Naive thymus-derived CD4-positive, alpha-beta T cell (primary cell): ENCODE results near the gene AOAH. TPM values are rescaled to one million over a fixed set of nuclear protein-coding genes. Genes with fewer than 3 reads are reported as not detected.
A peak's percentile ranks its signal among the peaks of the same experiment; 100 is the strongest.

Source experiments
- ATAC-seq: fragments of 150-1000 bp; cut with Tn5 transposase; 2 replicates; pipeline ENCODE4 v1.10.0; 2021; ENCODE audit warnings: mild to moderate bottlenecking, moderate library complexity
- CTCF ChIA-PET: fragments of 350-600 bp; sonication (Branson Sonifier 250); formaldehyde crosslinking; loops from one replicate; lab custom pipeline; 2021; ENCODE audit warnings: antibody characterized with exemption; lab: Charles Lee
- POLR2A ChIA-PET: fragments of 350-600 bp; sonication (Branson Sonifier 250); formaldehyde crosslinking; loops from one replicate; lab custom pipeline; 2021; ENCODE audit warnings: antibody characterized with exemption, inconsistent platforms; lab: Charles Lee
- DNase-seq, 9 donors: peaks; one replicate each; pipeline versions ENCODE4 v3.0.0 to v3.0.0-alpha.2; 2020 to 2022; ENCODE audit warnings: mixed read lengths in 1 of 9
- H3K27ac ChIP-seq: one replicate; pipeline ENCODE4 v1.7.0; 2013; ENCODE audit warnings: mild to moderate bottlenecking, low read depth, low read length, moderate library complexity
- H3K27me3 ChIP-seq, 2 donors: one replicate each; pipeline ENCODE4 v1.7.0; 2013; ENCODE audit warnings: low read length in 2 of 2, mild to moderate bottlenecking in 2 of 2, moderate library complexity in 2 of 2; ENCODE audit not compliant: control insufficient read depth in 2 of 2, insufficient read depth in 2 of 2
- H3K36me3 ChIP-seq, 3 experiments: 1 replicate in 2 of 3; 2 replicates in 1 of 3; pipeline ENCODE4 v1.7.0; 2013; ENCODE audit warnings: low read length in 3 of 3, mild to moderate bottlenecking in 3 of 3, moderate library complexity in 1 of 3; ENCODE audit not compliant: insufficient read depth in 3 of 3, control insufficient read depth in 2 of 3
- H3K4me1 ChIP-seq, 2 donors: one replicate each; pipeline ENCODE4 v1.7.0; 2013; ENCODE audit warnings: low read length in 2 of 2, mild to moderate bottlenecking in 2 of 2, moderate library complexity in 1 of 2; ENCODE audit not compliant: control insufficient read depth in 2 of 2, insufficient read depth in 2 of 2
- H3K4me3 ChIP-seq: 2 replicates; pipeline ENCODE4 v1.7.0; 2013; ENCODE audit warnings: mild to moderate bottlenecking, low read length
- H3K9me3 ChIP-seq, 3 experiments: 1 replicate in 2 of 3; 2 replicates in 1 of 3; pipeline ENCODE4 v1.7.0; 2013; ENCODE audit warnings: low read length in 3 of 3; ENCODE audit not compliant: control insufficient read depth in 2 of 3
- H3K27ac Mint-ChIP-seq, 9 donors: one replicate each; pipeline ENCODE4 v1.8.0; 2020 to 2022; ENCODE audit warnings: mixed read lengths in 9 of 9, mild to moderate bottlenecking in 8 of 9, moderate library complexity in 5 of 9, inconsistent platforms in 2 of 9
- H3K27me3 Mint-ChIP-seq, 5 donors: one replicate each; pipeline ENCODE4 v1.8.0; 2021 to 2022; ENCODE audit warnings: mixed read lengths in 5 of 5, mild to moderate bottlenecking in 1 of 5
- H3K36me3 Mint-ChIP-seq, 5 donors: one replicate each; pipeline ENCODE4 v1.8.0; 2020 to 2022; ENCODE audit warnings: mixed read lengths in 5 of 5, mild to moderate bottlenecking in 3 of 5, inconsistent platforms in 1 of 5
- H3K4me1 Mint-ChIP-seq, 7 donors: one replicate each; pipeline ENCODE4 v1.8.0; 2020 to 2022; ENCODE audit warnings: mixed read lengths in 7 of 7, mild to moderate bottlenecking in 3 of 7, inconsistent platforms in 1 of 7
- H3K4me3 Mint-ChIP-seq, 10 donors: one replicate each; pipeline ENCODE4 v1.8.0; 2020 to 2022; ENCODE audit warnings: mild to moderate bottlenecking in 10 of 10, mixed read lengths in 10 of 10, moderate library complexity in 6 of 10, inconsistent platforms in 2 of 10
- H3K9me3 Mint-ChIP-seq, 11 donors: one replicate each; pipeline ENCODE4 v1.8.0; 2020 to 2022; ENCODE audit warnings: mixed read lengths in 11 of 11, mild to moderate bottlenecking in 4 of 11, inconsistent platforms in 1 of 11, moderate library complexity in 1 of 11
- intact Hi-C, 2 donors: fragments of 100-400 bp; cut with micrococcal nuclease; formaldehyde crosslinking; loops; one replicate each; pipeline ENCODE4 v1.15.1; 2023
- polyA plus RNA-seq, 2 donors: library from polyadenylated mRNA; unstranded; fragments of 300-500 nt; fragmentation: Illumina TruSeq; gene quantifications; one replicate each; pipeline ENCODE4 v1.2.3, GENCODE V29; 2021
- total RNA-seq, 6 experiments: library from RNA in 5 of 6; stranded (reverse) in 5 of 6; gene quantifications; 1 replicate in 5 of 6; 2 replicates in 1 of 6; pipeline ENCODE4 v1.2.3 and lab custom pipeline; 2021 to 2026

The AOAH gene
- total and polyA plus RNA-seq, 7 experiments from 2014 or later: 6.3 to 127 (median 15.5) TPM

GRCh38 chr7:36605261-36606051, 118.8 kb downstream of the AOAH start:
- H3K4me1 Mint-ChIP-seq: peaks cover 41 to 84% (median 69%) of the 10 kb centered on the region in 7 donors
- Histone ChIP-seq H3K36me3 (no peaks in the 10 kb centered on the region), H3K4me1 (peaks cover 0 to 49% of the 10 kb centered on the region in 2 donors), H3K27ac (peak overlapping the region; percentile 31), H3K27me3 (no peaks in the 10 kb centered on the region), H3K9me3 (no peaks in the 10 kb centered on the region), H3K4me3 (no peak overlapping the region)
- ATAC-seq: no peak
- DNase-seq: peak in 5 of 9 donors; percentile 9 to 25 (median 20)
- peaks cover 0 to 3% (median 0%) of the 10 kb centered on the region in 11 donors for H3K9me3 Mint-ChIP-seq
- intact Hi-C loops: loop anchor here in 1 of 2 donors (1.0 to 2.0 kb wide), 4 partner anchors 8 to 65 kb away; no protein-coding TSS in a partner anchor
- no peaks in the 10 kb centered on the region for H3K27me3 Mint-ChIP-seq
- H3K36me3 Mint-ChIP-seq: peaks cover 0 to 39% (median 5%) of the 10 kb centered on the region in 5 donors
- ChIA-PET CTCF (interaction anchor here (0.7 to 2.6 kb wide), 5 partner anchors 13 to 65 kb away, joined by 3 to 6 read pairs (median 5); no protein-coding TSS in a partner anchor), POLR2A (interaction anchor here (0.9 to 1.6 kb wide), 7 partner anchors 8 to 107 kb away, joined by 3 to 16 read pairs (median 4); no protein-coding TSS in a partner anchor)
- H3K27ac Mint-ChIP-seq: peak overlapping the region in 8 of 9 donors; percentile 64 to 93 (median 90)
- H3K4me3 Mint-ChIP-seq: peak overlapping the region in 8 of 10 donors; percentile 57 to 86 (median 66)

GRCh38 chr7:36604806-36605205, 119.5 kb downstream of the AOAH start:
- intact Hi-C loops: loop anchor here in 1 of 2 donors (1.0 to 2.0 kb wide), 2 partner anchors 8 to 66 kb away; no protein-coding TSS in a partner anchor
- H3K4me1 Mint-ChIP-seq: peaks cover 41 to 89% (median 68%) of the 10 kb centered on the region in 7 donors
- no peaks in the 10 kb centered on the region for H3K27me3 Mint-ChIP-seq
- H3K27me3 ChIP-seq: no peaks in the 10 kb centered on the region
- peaks cover 0 to 49% of the 10 kb centered on the region in 2 donors for H3K4me1 ChIP-seq
- ChIA-PET CTCF (interaction anchor here (0.8 to 2.6 kb wide), 4 partner anchors 15 to 66 kb away, joined by 3 to 6 read pairs (median 4); no protein-coding TSS in a partner anchor), POLR2A (interaction anchor here (0.9 to 1.5 kb wide), 5 partner anchors 9 to 106 kb away, joined by 3 to 4 read pairs (median 3); no protein-coding TSS in a partner anchor)
- DNase-seq (no peak), ATAC-seq (no peak)
- H3K4me3 Mint-ChIP-seq: peak overlapping the region in 1 of 10 donors; percentile 67
- peak overlapping the region in 4 of 9 donors; percentile 64 to 92 (median 84) for H3K27ac Mint-ChIP-seq
- H3K27ac ChIP-seq: no peak overlapping the region
- H3K9me3 ChIP-seq: no peaks in the 10 kb centered on the region
- H3K36me3 Mint-ChIP-seq: peaks cover 0 to 42% (median 8%) of the 10 kb centered on the region in 5 donors
- H3K36me3 ChIP-seq: no peaks in the 10 kb centered on the region
- no peak overlapping the region for H3K4me3 ChIP-seq
- peaks cover 0 to 3% (median 0%) of the 10 kb centered on the region in 11 donors for H3K9me3 Mint-ChIP-seq

DNA sequence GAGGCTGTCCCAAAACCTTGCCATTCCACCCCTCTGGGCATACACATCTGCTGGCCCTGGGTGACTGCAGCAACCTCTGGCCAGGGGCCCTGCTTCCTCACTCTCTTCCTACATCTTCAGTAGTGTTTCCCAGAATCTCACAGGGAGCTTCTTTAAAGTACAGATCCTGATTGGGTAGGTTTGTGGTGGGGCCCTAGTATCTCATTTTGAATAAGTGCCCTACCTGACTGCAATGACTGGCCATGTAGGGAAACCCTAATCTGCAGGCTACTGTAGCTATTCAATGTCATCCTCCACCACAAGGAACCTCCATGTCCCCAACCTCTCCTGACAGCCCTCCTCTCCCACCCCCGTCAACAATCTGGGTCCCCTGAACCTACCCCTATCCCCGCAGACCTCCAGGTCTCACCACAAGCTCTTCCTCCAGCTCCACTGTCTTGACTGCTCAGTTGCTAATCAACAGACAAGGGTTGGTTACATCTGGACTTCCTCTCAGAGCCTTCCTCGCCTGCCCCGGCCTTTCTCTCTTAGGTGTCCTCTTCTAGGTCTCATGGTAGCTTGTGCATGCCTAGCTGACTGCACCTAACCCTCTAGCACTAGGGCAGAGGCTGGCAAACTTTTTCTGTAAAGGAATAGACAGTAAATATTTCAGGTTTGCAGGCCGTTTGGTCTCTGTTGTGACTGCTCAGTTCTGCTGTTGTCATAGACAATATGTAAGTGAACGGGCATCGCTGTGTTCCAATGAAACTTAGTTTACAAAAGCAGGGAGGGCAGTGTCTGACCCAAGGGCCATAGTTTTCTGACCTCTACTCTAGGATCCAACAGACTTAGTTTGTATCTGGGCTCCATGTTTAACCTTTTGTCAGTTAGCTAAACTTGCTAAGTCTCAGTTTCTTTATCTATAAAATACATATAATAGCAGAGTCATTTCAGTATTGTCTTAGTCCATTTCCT, 121.1 kb downstream of the AOAH start:
- Histone ChIP-seq H3K4me3 (no peak overlapping the region), H3K4me1 (peaks cover 0 to 40% of the 10 kb centered on the region in 2 donors), H3K9me3 (no peaks in the 10 kb centered on the region), H3K27ac (no peak overlapping the region), H3K27me3 (no peaks in the 10 kb centered on the region), H3K36me3 (no peaks in the 10 kb centered on the region)
- H3K4me3 Mint-ChIP-seq: peak overlapping the region in 1 of 10 donors; percentile 6
- ATAC-seq (no peak), DNase-seq (no peak)
- intact Hi-C loops: no loop called here
- H3K27ac Mint-ChIP-seq: peak overlapping the region in 6 of 9 donors; percentile 20 to 68 (median 45)
- ChIA-PET POLR2A (interaction anchor here (1.2 kb wide), 1 partner anchor 39 kb away, joined by 3 read pairs; no protein-coding TSS in a partner anchor), CTCF (interaction anchor here (0.6 to 2.6 kb wide), 2 partner anchors 9 to 68 kb away, joined by 3 to 6 read pairs; no protein-coding TSS in a partner anchor)
- H3K36me3 Mint-ChIP-seq: peaks cover 0 to 35% (median 7%) of the 10 kb centered on the region in 5 donors
- H3K27me3 Mint-ChIP-seq: no peaks in the 10 kb centered on the region
- H3K4me1 Mint-ChIP-seq: peaks cover 33 to 75% (median 56%) of the 10 kb centered on the region in 7 donors
- peaks cover 0 to 3% (median 0%) of the 10 kb centered on the region in 11 donors for H3K9me3 Mint-ChIP-seq

DNA sequence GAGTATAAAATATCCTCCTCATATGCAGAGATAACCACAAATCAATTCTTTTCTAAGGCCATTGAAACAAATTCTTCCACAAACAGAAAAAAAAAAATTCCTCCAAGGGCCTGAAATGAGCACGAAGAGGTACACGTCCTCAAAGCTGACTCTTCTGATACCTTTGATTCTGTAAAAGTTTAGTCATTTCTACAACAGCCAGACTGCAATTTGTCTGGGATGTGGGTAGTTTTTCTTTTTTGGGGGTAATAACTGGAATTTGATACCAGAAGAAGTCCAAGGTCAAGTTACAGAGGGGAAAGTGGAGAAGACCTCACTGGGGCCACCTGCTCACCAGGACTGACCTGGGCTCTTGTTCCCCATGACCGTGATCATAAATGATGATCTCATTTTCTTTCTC, 121.8 kb downstream of the AOAH start:
- Mint-ChIP-seq H3K4me1 (peaks cover 33 to 68% (median 57%) of the 10 kb centered on the region in 7 donors), H3K27me3 (no peaks in the 10 kb centered on the region), H3K4me3 (no peak overlapping the region), H3K27ac (peak overlapping the region in 2 of 9 donors; percentile 16 to 59), H3K36me3 (peaks cover 0 to 38% (median 7%) of the 10 kb centered on the region in 5 donors), H3K9me3 (peaks cover 0 to 3% (median 0%) of the 10 kb centered on the region in 11 donors)
- no peaks in the 10 kb centered on the region for H3K36me3 ChIP-seq
- no peaks in the 10 kb centered on the region for H3K9me3 ChIP-seq
- no peak overlapping the region for H3K27ac ChIP-seq
- ATAC-seq (no peak), DNase-seq (no peak)
- intact Hi-C loops: no loop called here
- H3K4me1 ChIP-seq: peaks cover 0 to 33% of the 10 kb centered on the region in 2 donors
- H3K4me3 ChIP-seq: no peak overlapping the region
- ChIA-PET POLR2A (interaction anchor here (0.5 to 1.6 kb wide), 8 partner anchors 11 to 177 kb away, joined by 3 to 6 read pairs (median 3); no protein-coding TSS in a partner anchor), CTCF (interaction anchor here (0.6 to 2.6 kb wide), 2 partner anchors 9 to 68 kb away, joined by 3 to 6 read pairs; no protein-coding TSS in a partner anchor)
- H3K27me3 ChIP-seq: no peaks in the 10 kb centered on the region

GRCh38 chr7:36601601-36602000, 122.7 kb downstream of the AOAH start:
- intact Hi-C loops: no loop called here
- H3K9me3 ChIP-seq: no peaks in the 10 kb centered on the region
- H3K27me3 ChIP-seq: no peaks in the 10 kb centered on the region
- Mint-ChIP-seq H3K27ac (no peak overlapping the region), H3K27me3 (no peaks in the 10 kb centered on the region), H3K4me1 (peaks cover 27 to 62% (median 48%) of the 10 kb centered on the region in 7 donors), H3K9me3 (peaks cover 0 to 3% (median 0%) of the 10 kb centered on the region in 11 donors), H3K36me3 (peaks cover 0 to 41% (median 13%) of the 10 kb centered on the region in 5 donors), H3K4me3 (no peak overlapping the region)
- H3K4me1 ChIP-seq: peaks cover 0 to 26% of the 10 kb centered on the region in 2 donors
- ATAC-seq: no peak
- no peak overlapping the region for H3K4me3 ChIP-seq
- no peaks in the 10 kb centered on the region for H3K36me3 ChIP-seq
- CTCF ChIA-PET: no interaction called here
- no peak for DNase-seq
- H3K27ac ChIP-seq: no peak overlapping the region
- POLR2A ChIA-PET: interaction anchor here (0.9 to 1.6 kb wide), 4 partner anchors 10 to 38 kb away, joined by 3 to 6 read pairs (median 4); no protein-coding TSS in a partner anchor
